LNCaP clone FGC (cell line): ENCODE results near the gene AHNAK2.

ENCODE experiments used
- DNase-seq: peaks from one replicate; pipeline ENCODE4 v3.0.0-alpha.2; 2011; ENCODE audit warnings: low read depth
- H3K4me3 ChIP-seq: 2 replicates; pipeline ENCODE4 v1.5.1; 2011; ENCODE audit warnings: mild to moderate bottlenecking, low read depth, low read length, control low read depth
- CTCF ChIP-seq: IDR thresholded peaks from 2 replicates; pipeline ENCODE4 v1.5.1; 2012; ENCODE audit warnings: mild to moderate bottlenecking; ENCODE audit not compliant: control insufficient read depth, insufficient read depth; ENCODE audit errors: extremely low read depth

The AHNAK2 gene

DNA sequence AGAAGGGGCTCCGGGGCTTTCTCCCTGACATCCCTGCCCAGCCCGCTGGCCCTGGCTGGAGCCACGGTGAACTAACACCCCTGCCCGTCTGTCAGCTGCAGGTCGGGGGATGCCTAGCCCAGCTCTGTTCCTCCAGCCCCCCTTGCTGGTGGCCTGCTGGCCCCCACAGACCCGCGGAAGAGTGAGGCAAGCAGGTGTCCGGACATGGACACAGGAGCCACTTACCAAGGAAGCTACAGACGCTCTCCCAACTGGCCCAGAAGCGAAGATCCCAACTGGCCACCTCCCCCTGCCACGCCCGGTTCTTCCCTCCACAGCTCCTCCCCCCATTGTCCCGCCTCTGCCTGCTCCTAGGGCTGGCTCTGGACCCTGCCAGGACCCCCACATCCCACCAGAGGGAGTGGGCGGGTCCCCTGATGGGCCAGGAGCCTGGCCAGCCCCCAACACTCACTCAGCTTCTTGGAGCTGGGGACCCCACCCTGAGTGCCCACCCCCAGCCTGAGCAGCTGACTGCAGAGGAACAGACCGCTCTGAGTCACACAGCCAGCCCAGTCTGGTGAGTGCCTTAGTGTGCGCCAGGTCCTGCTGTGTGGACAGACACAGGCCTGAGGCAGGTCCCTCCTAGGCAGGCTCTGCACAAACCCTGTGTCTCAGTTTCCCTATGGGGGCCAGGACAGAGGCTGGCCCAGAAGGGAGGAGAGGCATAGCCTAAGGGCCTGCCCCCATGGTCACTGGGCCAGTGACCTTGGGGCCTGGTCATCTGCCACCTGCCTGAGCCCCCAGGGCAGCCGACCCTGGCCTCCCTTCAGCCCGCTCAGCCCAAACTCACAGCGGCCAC is 7.7 kb downstream of the AHNAK2 start:
- H3K4me3 ChIP-seq, result no peak overlapping the region
- DNase-seq, result no peak
- no peak for TF ChIP-seq CTCF

DNA sequence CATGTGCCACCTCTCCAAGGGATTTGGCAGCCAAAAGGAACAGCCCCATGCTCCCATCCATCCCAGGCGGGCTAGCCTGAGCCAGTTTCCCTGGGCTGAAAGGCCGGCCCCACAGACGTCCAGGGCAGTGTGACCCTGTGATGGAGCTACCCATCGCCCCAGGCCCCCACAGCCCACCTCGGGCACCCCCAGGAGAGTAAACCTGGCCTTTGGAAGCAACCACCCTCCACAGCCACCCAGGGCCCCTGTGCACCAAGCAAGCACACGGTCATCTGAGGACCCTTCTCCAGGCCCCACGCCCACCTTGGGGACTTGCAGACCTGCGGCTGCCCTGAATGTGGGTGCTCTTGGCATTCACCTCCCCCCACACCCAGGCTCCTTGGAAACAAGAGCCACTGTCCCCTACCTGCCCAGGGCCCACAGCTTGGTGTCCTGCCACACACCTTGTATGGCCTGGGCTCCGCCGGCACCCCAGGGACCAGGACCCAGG is 8.4 kb downstream of the AHNAK2 start:
- TF ChIP-seq CTCF, result no peak
- no peak overlapping the region for H3K4me3 ChIP-seq
- DNase-seq, result no peak

- peak; percentile 57 for TF ChIP-seq CTCF
- no peak for DNase-seq
- H3K4me3 ChIP-seq, result no peak overlapping the region
Observed at GRCh38 chr14:104968541-104969401, 9.4 kb downstream of the AHNAK2 start.

DNA sequence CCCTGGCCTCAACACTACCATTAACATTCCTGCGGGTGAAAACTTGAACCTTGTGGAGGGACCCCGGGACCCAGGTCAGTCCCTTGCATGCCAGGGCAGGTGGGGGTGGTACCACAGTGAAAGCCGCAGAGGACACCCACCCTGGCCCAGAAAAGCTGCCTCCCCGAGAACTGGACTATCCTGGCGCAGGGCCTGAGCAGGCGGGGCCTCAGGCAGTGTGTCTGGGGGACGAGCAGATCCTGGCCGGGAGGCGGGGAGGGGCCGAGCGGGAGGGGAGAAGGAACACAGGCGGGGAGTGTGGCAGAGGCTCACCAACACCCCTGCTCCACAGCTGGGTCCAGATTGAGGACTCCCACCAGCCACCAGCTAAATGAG is 10.0 kb downstream of the AHNAK2 start:
- DNase-seq, result no peak
- no peak for TF ChIP-seq CTCF
- no peak overlapping the region for H3K4me3 ChIP-seq

- DNase-seq, result no peak
- H3K4me3 ChIP-seq, result no peak overlapping the region
- no peak for TF ChIP-seq CTCF
Observed at GRCh38 chr14:104967386-104968152, 10.6 kb downstream of the AHNAK2 start.

- no peak for TF ChIP-seq CTCF
- no peak for DNase-seq
- no peak overlapping the region for H3K4me3 ChIP-seq
Observed at GRCh38 chr14:104966981-104967385, 11.2 kb downstream of the AHNAK2 start.
